Panc1 (cell line): Measurements from ENCODE around the gene CRISPLD2. TPM values are rescaled to one million over a fixed set of nuclear protein-coding genes. Genes with fewer than 3 reads are reported as not detected.

Experiments used
- ATAC-seq: fragments of 200-7000 bp; cut with Tn5 transposase; 2 replicates; pipeline ENCODE4 v1.9.1; 2020; ENCODE audit warnings: mild to moderate bottlenecking, moderate library complexity
- BruUV-seq: library from RNA; stranded (reverse); fragments of 400-500 nt; replicated peaks from 2 replicates; lab custom pipeline; 2021; lab: Mats Ljungman, UMichigan
- CTCF ChIA-PET: fragments of 300-600 bp; sonication (Branson Sonifier 250); formaldehyde crosslinking; loops from one replicate; lab custom pipeline; 2022; ENCODE audit warnings: antibody characterized with exemption; lab: Charles Lee
- POLR2A ChIA-PET: fragments of 300-600 bp; sonication (Branson Sonifier 250); formaldehyde crosslinking; loops from one replicate; lab custom pipeline; 2022; ENCODE audit warnings: antibody characterized with exemption; lab: Charles Lee
- DNase-seq: peaks from one replicate; pipeline ENCODE4 v3.0.0-alpha.2; 2010; ENCODE audit warnings: low read depth, low spot score
- H3K27ac ChIP-seq: 2 replicates; pipeline ENCODE4 v1.5.1; 2011; ENCODE audit warnings: mild to moderate bottlenecking, low read length, inconsistent platforms
- H3K27me3 ChIP-seq: fragments of 200-500 bp; sonication (Bioruptor generic); 2 replicates; pipeline ENCODE4 v1.6.0; 2014; ENCODE audit warnings: low read length, inconsistent platforms; ENCODE audit not compliant: control insufficient read depth, insufficient read depth
- H3K36me3 ChIP-seq: fragments of 200-500 bp; sonication (Bioruptor generic); 2 replicates; pipeline ENCODE4 v1.5.1; 2014; ENCODE audit warnings: inconsistent platforms, mild to moderate bottlenecking, low read length, moderate library complexity; ENCODE audit not compliant: control insufficient read depth, insufficient read depth
- H3K4me1 ChIP-seq: 2 replicates; pipeline ENCODE4 v1.5.1; 2011; ENCODE audit warnings: inconsistent platforms, mild to moderate bottlenecking, low read length, moderate library complexity; ENCODE audit not compliant: control insufficient read depth, insufficient read depth
- H3K4me3 ChIP-seq, 2 experiments: 2 replicates each; pipeline ENCODE4 v1.5.1; 2011 to 2012; ENCODE audit warnings: low read depth in 2 of 2, low read length in 2 of 2, mild to moderate bottlenecking in 2 of 2, inconsistent platforms in 1 of 2, moderate library complexity in 1 of 2
- H3K9me3 ChIP-seq: fragments of 200-500 bp; sonication (Bioruptor generic); 2 replicates; pipeline ENCODE4 v1.5.1; 2014; ENCODE audit warnings: low read depth, mild to moderate bottlenecking, inconsistent platforms, low read length, moderate library complexity; ENCODE audit not compliant: control insufficient read depth, insufficient read depth
- CTCF ChIP-seq: fragments of 450-650 bp; IDR thresholded peaks from 2 replicates; pipeline ENCODE4 v1.5.1; 2017; ENCODE audit warnings: mild to moderate bottlenecking
- POLR2AphosphoS5 ChIP-seq: IDR thresholded peaks from 2 replicates; pipeline ENCODE4 v1.6.1; 2012; ENCODE audit warnings: mild to moderate bottlenecking, low read depth, low read length, moderate library complexity
- REST ChIP-seq, 2 experiments: IDR thresholded peaks; 2 replicates each; pipeline ENCODE4 v1.6.1; 2011 to 2012; ENCODE audit warnings: low read depth in 2 of 2, control low read depth in 1 of 2, low read length in 1 of 2, mild to moderate bottlenecking in 1 of 2, moderate library complexity in 1 of 2; ENCODE audit not compliant: insufficient read depth in 1 of 2
- SIN3A ChIP-seq: IDR thresholded peaks from 2 replicates; pipeline ENCODE4 v1.6.1; 2012; ENCODE audit warnings: low read depth, mild to moderate bottlenecking, low read length, moderate library complexity, borderline replicate concordance; ENCODE audit not compliant: insufficient read depth
- TCF7L2 ChIP-seq: IDR thresholded peaks from 2 replicates; pipeline ENCODE4 v1.6.1; 2011; ENCODE audit warnings: mild to moderate bottlenecking, low read depth, low read length, inconsistent platforms
- in situ Hi-C: cut with HindIII; loops from 2 replicates; pipeline ENCODE4 v1.10.0; 2016; ENCODE audit warnings: low sequenced_read_pairs, low pct_unique_long_range_greater_than_20kb
- intact Hi-C: fragments of 100-400 bp; cut with micrococcal nuclease; formaldehyde crosslinking; loops from one replicate; pipeline ENCODE4 v1.10.0; 2022; ENCODE audit not compliant: unreplicated experiment
- total RNA-seq: library from RNA; stranded (reverse); gene quantifications from one replicate; pipeline ENCODE4 v1.2.1, GENCODE V29; 2021; ENCODE audit not compliant: unreplicated experiment

Gene CRISPLD2
- total RNA-seq, 1 experiment from 2014 or later = 12.9 TPM

- H3K9me3 ChIP-seq = no peaks in the 10 kb centered on the region
- ATAC-seq = no peak
- H3K4me3 ChIP-seq = no peak overlapping the region
- H3K36me3 ChIP-seq = no peaks in the 10 kb centered on the region
- CTCF ChIA-PET = no interaction called here
- H3K4me1 ChIP-seq = peaks cover 11% of the 10 kb centered on the region
- no peak for TF ChIP-seq SIN3A
- TF ChIP-seq POLR2AphosphoS5 = no peak
- TF ChIP-seq CTCF = no peak
- no peak for TF ChIP-seq TCF7L2
- TF ChIP-seq REST (IDR thresholded peaks at IDR 0.05; ENCODE audit: insufficient read depth in 1 of 2, low read depth in 2 of 2, low read length in 1 of 2) = no peak
- POLR2A ChIA-PET = no interaction called here
- intact Hi-C loops (no loop called here), in situ Hi-C loops (no loop called here)
- no peak for DNase-seq
- H3K27ac ChIP-seq = no peak overlapping the region
- H3K27me3 ChIP-seq = no peaks in the 10 kb centered on the region
- no TSS peak for BruUV-seq
Observed at GRCh38 chr16:84817613-84818012, 2.2 kb upstream of the CRISPLD2 start.

GRCh38 chr16:84818133-84818532, 1.7 kb upstream of the CRISPLD2 start:
- intact Hi-C loops (no loop called here), in situ Hi-C loops (no loop called here)
- DNase-seq (no peak), ATAC-seq (no peak)
- Histone ChIP-seq H3K36me3 (no peaks in the 10 kb centered on the region), H3K4me3 (no peak overlapping the region), H3K27me3 (no peaks in the 10 kb centered on the region), H3K9me3 (no peaks in the 10 kb centered on the region), H3K4me1 (peaks cover 11% of the 10 kb centered on the region), H3K27ac (no peak overlapping the region)
- ChIA-PET POLR2A (no interaction called here), CTCF (no interaction called here)
- no TSS peak for BruUV-seq
- TF ChIP-seq POLR2AphosphoS5 (no peak), TCF7L2 (no peak), SIN3A (no peak)

GRCh38 chr16:84818989-84819643, 669 bp upstream of the CRISPLD2 start:
- ChIA-PET POLR2A (no interaction called here), CTCF (no interaction called here)
- H3K27ac ChIP-seq = no peak overlapping the region
- peaks cover 11% of the 10 kb centered on the region for H3K4me1 ChIP-seq
- in situ Hi-C loops (no loop called here), intact Hi-C loops (no loop called here)
- BruUV-seq = no TSS peak
- H3K27me3 ChIP-seq = no peaks in the 10 kb centered on the region
- peak overlapping the region; percentile 55 to 77 for H3K4me3 ChIP-seq
- TF ChIP-seq TCF7L2 (no peak), POLR2AphosphoS5 (no peak), REST (IDR thresholded peaks at IDR 0.05; ENCODE audit: insufficient read depth in 1 of 2, low read depth in 2 of 2, low read length in 1 of 2) (no peak), CTCF (no peak), SIN3A (no peak)
- no peak for DNase-seq
- ATAC-seq = peak; percentile 7; the same call in 1 of the 2 replicates
- no peaks in the 10 kb centered on the region for H3K9me3 ChIP-seq
- H3K36me3 ChIP-seq = no peaks in the 10 kb centered on the region
